K562 (cell line): Measurements from ENCODE around the gene NKG7. TPM values are rescaled to one million over a fixed set of nuclear protein-coding genes. Genes with fewer than 3 reads are reported as not detected.

ENCODE experiments used
- ATAC-seq: fragments of 200-7000 bp; cut with Tn5 transposase; 3 replicates; pipeline ENCODE4 v1.9.1; 2020; ENCODE audit warnings: moderate library complexity
- BruUV-seq: library from RNA; stranded (reverse); fragments of 400-500 nt; replicated peaks from 2 replicates; lab custom pipeline; 2021; lab: Mats Ljungman, UMichigan
- CTCF ChIA-PET: fragments of 300-600 bp; formaldehyde crosslinking; extraction: SDS; loops from one replicate; lab custom pipeline; 2021; ENCODE audit warnings: low intra/inter-chr PET ratio; lab: Yijun Ruan, JAX
- POLR2A ChIA-PET: fragments of 300-600, 350-650 bp; sonication (Branson Sonifier 250); formaldehyde crosslinking; extraction: SDS; loops from one replicate; lab custom pipeline; 2021; ENCODE audit warnings: antibody characterized with exemption, inconsistent platforms; lab: Yijun Ruan, JAX
- DNase-seq, 4 experiments: peaks; one replicate each; pipeline versions ENCODE4 v3.0.0 to v3.0.0-alpha.2; 2011 to 2018; ENCODE audit warnings: low spot score in 3 of 4, mixed read lengths in 3 of 4; ENCODE audit errors: extremely low read depth in 1 of 4
- FAIRE-seq: peaks from 2 replicates; lab custom pipeline; 2011; peaks lifted over from hg19 to GRCh38; lab: Jason Lieb, UNC
- H2AFZ ChIP-seq: 2 replicates; pipeline ENCODE4 v1.6.0; 2011; ENCODE audit warnings: low read depth, low read length, control low read depth, inconsistent platforms
- H3K27ac ChIP-seq: fragments of 200-600 bp; 3 replicates; pipeline ENCODE4 v1.8.0; 2011; ENCODE audit warnings: low read depth, mild to moderate bottlenecking, control low read depth, inconsistent platforms, low read length, moderate library complexity, mixed read lengths; ENCODE audit errors: extremely low read depth
- H3K27me3 ChIP-seq, 2 experiments: fragments of 300-600 bp in 1 of 2; 2 replicates in 1 of 2; 3 replicates in 1 of 2; pipeline versions ENCODE4 v1.6.0 to v1.8.0; 2011; ENCODE audit warnings: inconsistent platforms in 2 of 2, low read length in 2 of 2, mild to moderate bottlenecking in 1 of 2, mixed read lengths in 1 of 2, moderate library complexity in 1 of 2; ENCODE audit not compliant: control insufficient read depth in 2 of 2, insufficient read depth in 2 of 2
- H3K36me3 ChIP-seq: fragments of 300-600 bp; 3 replicates; pipeline ENCODE4 v1.8.0; 2011; ENCODE audit warnings: mild to moderate bottlenecking, low read length, inconsistent platforms; ENCODE audit not compliant: control insufficient read depth, insufficient read depth
- H3K4me1 ChIP-seq, 2 experiments: fragments of 200-600 bp in 1 of 2; replicated peaks in 1 of 2; 2 replicates in 1 of 2; 3 replicates in 1 of 2; pipeline versions ENCODE4 v1.5.1 to v1.8.0; 2011; ENCODE audit warnings: inconsistent platforms in 2 of 2, low read length in 2 of 2, mild to moderate bottlenecking in 1 of 2, mixed read lengths in 1 of 2, moderate library complexity in 1 of 2; ENCODE audit not compliant: control insufficient read depth in 2 of 2, insufficient read depth in 2 of 2
- H3K4me2 ChIP-seq: 2 replicates; pipeline ENCODE4 v1.6.1; 2011; ENCODE audit warnings: low read length, control low read depth, inconsistent platforms, mixed read lengths; ENCODE audit not compliant: insufficient read depth
- H3K4me3 ChIP-seq: fragments of 200-600 bp; sonication (generic), shearing (Covaris generic); 2 replicates; pipeline ENCODE4 v1.5.1; 2016; ENCODE audit warnings: control low read depth, inconsistent platforms
- H3K79me2 ChIP-seq: fragments of 200-600 bp; 3 replicates; pipeline ENCODE4 v1.8.0; 2011; ENCODE audit warnings: low read length, inconsistent platforms; ENCODE audit not compliant: control insufficient read depth, insufficient read depth
- H3K9ac ChIP-seq, 2 experiments: 2 replicates each; pipeline versions ENCODE4 v1.6.0 to v1.6.1; 2011; ENCODE audit warnings: low read depth in 2 of 2, low read length in 2 of 2, control low read depth in 1 of 2, inconsistent platforms in 1 of 2, mild to moderate bottlenecking in 1 of 2, mixed read lengths in 1 of 2; ENCODE audit not compliant: insufficient read depth in 1 of 2
- H3K9me1 ChIP-seq: one replicate; pipeline ENCODE4 v1.6.0; 2011; ENCODE audit warnings: inconsistent platforms, mild to moderate bottlenecking, low read length, moderate library complexity; ENCODE audit not compliant: control insufficient read depth, insufficient read depth
- H3K9me3 ChIP-seq: replicated peaks from 2 replicates; pipeline ENCODE4 v1.5.1; 2011; ENCODE audit warnings: low read depth, low read length, inconsistent platforms; ENCODE audit not compliant: control insufficient read depth, insufficient read depth
- H4K20me1 ChIP-seq: replicated peaks from 2 replicates; pipeline ENCODE4 v1.6.1; 2011; ENCODE audit warnings: low read length, inconsistent platforms, mixed read lengths; ENCODE audit not compliant: control insufficient read depth, insufficient read depth
- CBX1 ChIP-seq: sonication (generic); IDR thresholded peaks from 2 replicates; pipeline ENCODE4 v1.6.1; 2016; ENCODE audit warnings: antibody characterized with exemption, low read depth, mild to moderate bottlenecking
- CBX3 ChIP-seq, 2 experiments: IDR thresholded peaks; 1 replicate in 1 of 2; 2 replicates in 1 of 2; pipeline ENCODE4 v1.6.1; 2012; ENCODE audit warnings: inconsistent platforms in 2 of 2, low read length in 2 of 2, borderline replicate concordance in 1 of 2, control low read depth in 1 of 2
- CBX5 ChIP-seq: IDR thresholded peaks from 2 replicates; pipeline ENCODE4 v1.6.1; 2014; ENCODE audit warnings: low read depth, borderline replicate concordance
- JUND ChIP-seq, 2 experiments: IDR thresholded peaks; 2 replicates in 1 of 2; 3 replicates in 1 of 2; pipeline ENCODE4 v1.6.1; 2011; ENCODE audit warnings: borderline replicate concordance in 2 of 2, low read depth in 2 of 2, low read length in 2 of 2, improper control_type of control experiment in 1 of 2, missing biosample characterization in 1 of 2, missing genetic modification characterization in 1 of 2, missing genetic modification reagents in 1 of 2
- TARDBP ChIP-seq: fragments of 450-650 bp; IDR thresholded peaks from 2 replicates; pipeline ENCODE4 v1.6.1; 2016
- TOE1 ChIP-seq, 2 experiments: fragments of 450-650 bp in 1 of 2; sonication (generic) in 1 of 2; formaldehyde crosslinking in 1 of 2; IDR thresholded peaks; 2 replicates each; pipeline versions ENCODE4 v1.7.1 to v1.8.0; 2016 to 2022; ENCODE audit warnings: borderline replicate concordance in 2 of 2, mild to moderate bottlenecking in 2 of 2, antibody characterized with exemption in 1 of 2, inconsistent platforms in 1 of 2, low read depth in 1 of 2, missing genetic modification reagents in 1 of 2, moderate library complexity in 1 of 2
- TRIM24 ChIP-seq, 2 experiments: fragments of 450-650 bp; IDR thresholded peaks; 2 replicates each; pipeline ENCODE4 v1.6.1; 2016
- TRIM28 ChIP-seq: fragments of 450-650 bp; IDR thresholded peaks from 2 replicates; pipeline ENCODE4 v1.6.1; 2017
- ZNF280A ChIP-seq: fragments of 450-650 bp; IDR thresholded peaks from 2 replicates; pipeline ENCODE4 v1.6.1; 2018; ENCODE audit warnings: mild to moderate bottlenecking, low read depth; ENCODE audit not compliant: partially characterized antibody
- ZNF395 ChIP-seq: fragments of 200-800 bp; sonication (Bioruptor generic); IDR thresholded peaks from 2 replicates; pipeline ENCODE4 v1.6.1; 2017; ENCODE audit warnings: missing genetic modification characterization, missing compliant biosample characterization
- WGBS: fragments of 100-300 bp; shearing (Covaris generic); methylation state at CpG from one replicate; pipeline ENCODE4 v1.1.6; 2016; ENCODE audit warnings: low coverage, mixed read lengths; ENCODE audit not compliant: insufficient coverage; ENCODE audit errors: missing lambda C conversion rate; 5-methylcytosine and 5-hydroxymethylcytosine counted together
- in situ Hi-C: fragments of 300-500 bp; cut with MboI; formaldehyde crosslinking; loops from 4 replicates; pipeline ENCODE4 v1.15.0; 2018; ENCODE audit warnings: inconsistent platforms, mixed read lengths
- intact Hi-C: fragments of 100-400 bp; cut with micrococcal nuclease; formaldehyde crosslinking; loops from 2 replicates; pipeline ENCODE4 v1.14.2; 2022
- polyA plus RNA-seq, 8 experiments: library from polyadenylated mRNA; depleted of rRNA in 4 of 8; stranded (reverse) in 5 of 8; unstranded in 3 of 8; fragments of >200 nt; fragmentation: Nextera tagmentation in 2 of 8; fragmentation: Illumina TruSeq in 1 of 8; extraction: Ambion mirVana in 2 of 8; extraction: Trizol in 1 of 8; gene quantifications; 2 replicates each; pipeline versions ENCODE4 v1.2.1 to v1.2.3, GENCODE V29; 2011 to 2014; ENCODE audit warnings: inconsistent platforms in 1 of 8, missing spikeins in 1 of 8
- total RNA-seq, 7 experiments: library from RNA; depleted of rRNA in 6 of 7; stranded (reverse); fragments of >200 nt in 6 of 7; fragmentation: Illumina TruSeq in 2 of 7; extraction: Trizol in 2 of 7; gene quantifications; 2 replicates each; pipeline versions ENCODE4 v1.2.1 to v1.2.3, GENCODE V29; 2011 to 2021; ENCODE audit warnings: low replicate concordance in 1 of 7
- TF ChIP-seq, protein P1 (sequence below): sonication (generic); formaldehyde crosslinking; IDR thresholded peaks from 2 replicates; pipeline ENCODE4 v1.9.0; 2022; ENCODE audit warnings: mild to moderate bottlenecking, missing genetic modification reagents

The NKG7 gene
- total and polyA plus RNA-seq, 9 of the 15 experiments (the other 6 are each of a cell fraction or from before 2014, with no cell fraction given), result 0.30 to 0.70 (median 0.51) TPM; not detected in 2

- TF ChIP-seq JUND (IDR thresholded peaks at IDR 0.05; ENCODE audit: borderline replicate concordance, low read depth, low read length) (0 out of 2 replicates have a peak, but pooled peaks have one; percentile 43), JUND (tag; IDR thresholded peaks at IDR 0.05; ENCODE audit: borderline replicate concordance, low read depth, low read length) (no peak), TOE1 (IDR thresholded peaks at IDR 0.05; ENCODE audit: borderline replicate concordance) (no peak), TOE1 (CRISPR knock-in tag; IDR thresholded peaks at IDR 0.05; ENCODE audit: borderline replicate concordance, low read depth) (no peak), TARDBP (no peak)
These were observed 35.2 kb upstream of the NKG7 start (continued) for GRCh38 chr19:51407511-51408131.

DNA sequence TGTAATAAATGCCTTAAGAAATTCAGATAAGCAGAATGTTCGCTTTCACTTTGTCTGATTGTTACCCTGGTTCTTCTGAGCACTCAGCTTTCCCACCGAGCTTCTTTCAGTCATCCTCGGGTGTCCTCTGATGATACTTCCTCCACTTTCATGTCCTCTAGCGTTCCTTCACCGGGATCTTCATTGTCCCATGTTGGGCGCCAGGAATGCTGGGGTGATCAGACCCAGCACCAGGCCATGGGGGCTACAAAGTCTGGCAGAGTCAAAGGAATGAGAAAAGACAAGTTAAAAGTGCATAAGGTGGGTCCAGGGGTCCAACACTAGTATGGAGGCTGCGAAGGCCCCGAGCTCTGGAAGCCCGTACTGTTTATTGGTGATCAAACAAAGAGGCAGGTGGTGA is 29.7 kb upstream of the NKG7 start:
- H3K4me1 ChIP-seq, result peaks cover 0 to 5% of the 10 kb centered on the region in 2 experiments; a peak in 2 of 5 replicates
- WGBS, result 63% methylated on average over 9 of the region's 9 CpGs
- no peak for DNase-seq
- no peak for ATAC-seq
- H3K27ac ChIP-seq, result no peak overlapping the region
- H2AFZ ChIP-seq, result no peak overlapping the region
- ChIA-PET CTCF (no interaction called here), POLR2A (no interaction called here)
- BruUV-seq, result no TSS peak
- no peak for FAIRE-seq
- H3K9me3 ChIP-seq, result peaks cover 13% of the 10 kb centered on the region
- no peak overlapping the region for H3K9ac ChIP-seq
- no peaks in the 10 kb centered on the region for H3K9me1 ChIP-seq
- H3K4me3 ChIP-seq, result no peak overlapping the region
- no peaks in the 10 kb centered on the region for H3K27me3 ChIP-seq
- H3K79me2 ChIP-seq, result no peaks in the 10 kb centered on the region
- H3K36me3 ChIP-seq, result peaks cover 4% of the 10 kb centered on the region
- intact Hi-C loops, result no loop called here
- in situ Hi-C loops, result no loop called here
- no peaks in the 10 kb centered on the region for H4K20me1 ChIP-seq
- TF ChIP-seq ZNF395 (CRISPR knock-in tag) (no peak), CBX1 (peak; percentile 77; the same call in 1 of the 2 replicates), ZNF280A (peak; percentile 75), TRIM28 (peak; percentile 94), CBX3 (IDR thresholded peaks at IDR 0.05; ENCODE audit: borderline replicate concordance in 1 of 2, low read length in 2 of 2) (peak; percentile 71 to 86), CBX5 (peak; percentile 91), TRIM24 (IDR thresholded peaks at IDR 0.05) (peak; percentile 21 to 58; a peak in 1 of 4 replicates)
- TF ChIP-seq, protein P1, sequence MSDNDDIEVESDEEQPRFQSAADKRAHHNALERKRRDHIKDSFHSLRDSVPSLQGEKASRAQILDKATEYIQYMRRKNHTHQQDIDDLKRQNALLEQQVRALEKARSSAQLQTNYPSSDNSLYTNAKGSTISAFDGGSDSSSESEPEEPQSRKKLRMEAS (CRISPR knock-in tag), result no peak
- no peak overlapping the region for H3K4me2 ChIP-seq
